Hepatocyte (in vitro differentiated cells): ENCODE results near the gene SERINC2.

Experiments
- CTCF ChIP-seq: fragments of 200-600 bp; sonication (generic); IDR thresholded peaks from 2 replicates; pipeline ENCODE4 v1.5.1; 2016; ENCODE audit warnings: antibody characterized with exemption, mild to moderate bottlenecking; ENCODE audit not compliant: poor library complexity
- EZH2 ChIP-seq: fragments of 200-600 bp; sonication (generic); IDR thresholded peaks from 2 replicates; pipeline ENCODE4 v1.6.1; 2016; ENCODE audit warnings: antibody characterized with exemption, mild to moderate bottlenecking, borderline replicate concordance

DNA sequence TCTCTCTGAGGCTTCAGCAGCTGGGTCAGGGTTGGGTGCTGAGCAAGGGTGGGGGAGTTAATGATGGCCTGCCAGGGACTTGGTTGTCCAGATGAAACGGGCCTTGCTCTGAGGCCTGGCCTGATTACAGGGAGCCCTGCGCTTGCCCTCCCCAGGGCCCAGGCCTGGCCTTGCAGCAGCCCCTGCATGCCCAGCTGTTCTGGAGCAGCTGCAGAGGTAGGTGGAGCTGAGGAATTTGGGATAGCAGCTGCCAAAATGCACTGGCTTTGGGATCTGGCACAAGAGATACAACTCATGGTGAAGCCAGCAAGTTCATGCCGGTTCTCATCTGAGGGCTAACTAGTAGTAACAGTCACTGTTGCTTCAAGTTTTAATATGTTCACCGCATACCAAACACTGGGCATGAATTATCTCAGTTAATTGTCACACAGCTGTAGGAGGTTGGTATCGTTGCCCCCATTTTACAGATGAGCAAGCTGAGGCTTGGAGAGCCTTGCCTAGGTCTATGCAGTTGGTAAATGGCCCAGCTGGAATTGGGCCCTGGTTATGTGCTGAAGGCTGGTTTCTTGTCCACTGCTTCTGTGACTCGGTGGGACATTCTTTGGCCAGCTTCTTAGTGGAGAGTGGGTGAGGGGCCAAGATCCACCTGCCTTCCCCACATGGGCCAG lies 7.3 kb upstream of the SERINC2 start:
- no peak for TF ChIP-seq CTCF
- TF ChIP-seq EZH2 = no peak
